Endothelial cell of umbilical vein (primary cell): Measurements from ENCODE around the gene SDK2. TPM values are rescaled to one million over a fixed set of nuclear protein-coding genes. Genes with fewer than 3 reads are reported as not detected.

Source experiments
- BruUV-seq: library from RNA; stranded (reverse); fragments of 400-500 nt; replicated peaks from 2 replicates; lab custom pipeline; 2021; lab: Mats Ljungman, UMichigan
- CTCF ChIA-PET: fragments of 300-600, 350-600 bp; sonication (Branson Sonifier 250); formaldehyde crosslinking; loops from one replicate; lab custom pipeline; 2021; ENCODE audit warnings: antibody characterized with exemption, inconsistent platforms; lab: Charles Lee
- POLR2A ChIA-PET: fragments of 300-600, 350-600 bp; sonication (Branson Sonifier 250); formaldehyde crosslinking; loops from one replicate; lab custom pipeline; 2021; ENCODE audit warnings: antibody characterized with exemption, inconsistent platforms; lab: Charles Lee
- DNase-seq: peaks from one replicate; pipeline ENCODE4 v3.0.0-alpha.2; 2011; ENCODE audit warnings: low read depth, low spot score
- FAIRE-seq: peaks from 2 replicates; lab custom pipeline; 2011; peaks lifted over from hg19 to GRCh38; lab: Jason Lieb, UNC
- H2AFZ ChIP-seq: 2 replicates; pipeline ENCODE4 v1.6.0; 2012; ENCODE audit warnings: low read depth, low read length, control low read depth, inconsistent platforms
- H3K27ac ChIP-seq: 2 replicates; pipeline ENCODE4 v1.5.1; 2011; ENCODE audit warnings: low read depth, mild to moderate bottlenecking, control low read depth, low read length, moderate library complexity; ENCODE audit not compliant: insufficient read depth
- H3K27me3 ChIP-seq, 2 experiments: 2 replicates each; pipeline versions ENCODE4 v1.6.0 to v1.6.1; 2011; ENCODE audit warnings: low read length in 2 of 2, mixed read lengths in 1 of 2; ENCODE audit not compliant: control insufficient read depth in 2 of 2, insufficient read depth in 2 of 2
- H3K36me3 ChIP-seq, 2 experiments: 2 replicates in 1 of 2; 3 replicates in 1 of 2; pipeline ENCODE4 v1.5.1; 2011; ENCODE audit warnings: low read length in 2 of 2, mild to moderate bottlenecking in 1 of 2, moderate library complexity in 1 of 2; ENCODE audit not compliant: control insufficient read depth in 2 of 2, insufficient read depth in 2 of 2; ENCODE audit errors: extremely low read depth in 1 of 2
- H3K4me1 ChIP-seq: 3 replicates; pipeline ENCODE4 v1.5.1; 2011; ENCODE audit warnings: mild to moderate bottlenecking, low read length; ENCODE audit not compliant: control insufficient read depth, insufficient read depth; ENCODE audit errors: extremely low read depth
- H3K4me2 ChIP-seq: 2 replicates; pipeline ENCODE4 v1.6.1; 2011; ENCODE audit warnings: low read length, control low read depth, mixed read lengths; ENCODE audit not compliant: insufficient read depth
- H3K4me3 ChIP-seq, 3 experiments: fragments of 200-600 bp in 1 of 3; sonication (generic), shearing (Covaris generic) in 1 of 3; replicated peaks in 1 of 3; 2 replicates each; pipeline ENCODE4 v1.5.1; 2011 to 2016; ENCODE audit warnings: control low read depth in 3 of 3, low read length in 3 of 3, mild to moderate bottlenecking in 2 of 3, inconsistent platforms in 1 of 3, low read depth in 1 of 3, moderate library complexity in 1 of 3; ENCODE audit not compliant: insufficient read depth in 1 of 3
- H3K79me2 ChIP-seq: 2 replicates; pipeline ENCODE4 v1.6.0; 2012; ENCODE audit warnings: low read length, inconsistent platforms; ENCODE audit not compliant: control insufficient read depth, insufficient read depth
- H3K9ac ChIP-seq: replicated peaks from 2 replicates; pipeline ENCODE3; 2011; ENCODE audit warnings: low read length, control low read depth; ENCODE audit not compliant: insufficient read depth; ENCODE audit errors: extremely low read depth
- H3K9me1 ChIP-seq: replicated peaks from 3 replicates; pipeline ENCODE4 v1.6.0; 2011; ENCODE audit warnings: mild to moderate bottlenecking, low read length; ENCODE audit not compliant: control insufficient read depth, insufficient read depth; ENCODE audit errors: extremely low read depth
- H3K9me3 ChIP-seq: replicated peaks from 2 replicates; pipeline ENCODE4 v1.5.1; 2012; ENCODE audit warnings: low read length, inconsistent platforms; ENCODE audit not compliant: control insufficient read depth, insufficient read depth
- H4K20me1 ChIP-seq: replicated peaks from 2 replicates; pipeline ENCODE3; 2011; ENCODE audit warnings: mild to moderate bottlenecking, low read length; ENCODE audit not compliant: control insufficient read depth, insufficient read depth; ENCODE audit errors: extremely low read depth
- EZH2 ChIP-seq: IDR thresholded peaks from 2 replicates; pipeline ENCODE4 v1.6.1; 2012; ENCODE audit warnings: borderline replicate concordance, low read depth, mild to moderate bottlenecking, moderate library complexity, low read length, inconsistent platforms; ENCODE audit not compliant: severe bottlenecking
- FOS ChIP-seq: IDR thresholded peaks from 2 replicates; pipeline ENCODE4 v1.6.1; 2011; ENCODE audit warnings: mild to moderate bottlenecking, low read length, moderate library complexity, borderline replicate concordance; ENCODE audit not compliant: insufficient read depth
- GATA2 ChIP-seq: IDR thresholded peaks from 2 replicates; pipeline ENCODE4 v1.7.0; 2011; ENCODE audit warnings: low read depth, mild to moderate bottlenecking, moderate library complexity, mixed read lengths, low read length; ENCODE audit not compliant: insufficient read length, insufficient read depth
- JUN ChIP-seq: IDR thresholded peaks from 2 replicates; pipeline ENCODE4 v1.6.1; 2011; ENCODE audit warnings: borderline replicate concordance, low read depth; ENCODE audit not compliant: insufficient read length, insufficient read depth
- MAX ChIP-seq: IDR thresholded peaks from 2 replicates; pipeline ENCODE4 v1.6.1; 2011; ENCODE audit not compliant: insufficient read depth, insufficient read length
- MYC ChIP-seq: IDR thresholded peaks from one replicate; pipeline ENCODE4 v1.6.1; 2011; ENCODE audit warnings: mild to moderate bottlenecking, low read depth, low read length
- POLR2A ChIP-seq: IDR thresholded peaks from 2 replicates; pipeline ENCODE4 v1.6.1; 2012; ENCODE audit warnings: low read depth, mild to moderate bottlenecking, control low read depth, low read length
- POLR2AphosphoS5 ChIP-seq: IDR thresholded peaks from 2 replicates; pipeline ENCODE4 v1.6.1; 2012; ENCODE audit warnings: low read depth, mild to moderate bottlenecking, control low read depth, low read length, moderate library complexity; ENCODE audit not compliant: insufficient read depth
- dilution Hi-C: fragments of 300-500 bp; cut with MboI; formaldehyde crosslinking; loops from one replicate; pipeline ENCODE4 v1.15.0; 2019; ENCODE audit warnings: low sequenced_read_pairs; ENCODE audit not compliant: extremely low pct_ligation_motif_present
- intact Hi-C: fragments of 100-400 bp; cut with micrococcal nuclease; formaldehyde crosslinking; loops from one replicate; pipeline ENCODE4 v1.10.0; 2022
- polyA plus RNA-seq, 4 experiments: library from polyadenylated mRNA; depleted of rRNA in 3 of 4; stranded (reverse) in 3 of 4; unstranded in 1 of 4; fragments of >200 nt; gene quantifications; 2 replicates each; pipeline versions ENCODE4 v1.2.1 to v1.2.3, GENCODE V29; 2011 to 2012; ENCODE audit warnings: missing spikeins in 1 of 4
- total RNA-seq: library from RNA; stranded (reverse); gene quantifications from 2 replicates; pipeline ENCODE4 v1.2.3, GENCODE V29; 2021
- TF ChIP-seq, protein P1 (sequence below), 2 donors: IDR thresholded peaks; 1 replicate in 1 of 2; 2 replicates in 1 of 2; pipeline ENCODE4 v1.5.1; 2011; ENCODE audit warnings: low read length in 2 of 2, mild to moderate bottlenecking in 2 of 2, moderate library complexity in 2 of 2, control low read depth in 1 of 2, inconsistent platforms in 1 of 2, low read depth in 1 of 2; ENCODE audit not compliant: insufficient read depth in 1 of 2; ENCODE audit errors: extremely low read depth in 1 of 2

SDK2 gene
- total and polyA plus RNA-seq, 2 donors (not counting 3 experiments of a cell fraction or from before 2014, with no cell fraction given): not detected

- ChIA-PET POLR2A (no interaction called here), CTCF (no interaction called here)
- Histone ChIP-seq H3K79me2 (no peaks in the 10 kb centered on the region), H2AFZ (no peak overlapping the region), H3K36me3 (no peaks in the 10 kb centered on the region), H3K9me1 (no peaks in the 10 kb centered on the region), H3K4me3 (no peak overlapping the region), H3K4me2 (no peak overlapping the region), H3K27ac (no peak overlapping the region), H3K4me1 (no peaks in the 10 kb centered on the region), H3K9me3 (no peaks in the 10 kb centered on the region), H3K27me3 (peaks cover 0 to 5% of the 10 kb centered on the region in 2 experiments), H3K9ac (no peak overlapping the region), H4K20me1 (no peaks in the 10 kb centered on the region)
- dilution Hi-C loops: no loop called here
- no peak for DNase-seq
- intact Hi-C loops: no loop called here
- no peak for TF ChIP-seq JUN
- no peak for TF ChIP-seq POLR2AphosphoS5
- TF ChIP-seq FOS: no peak
- TF ChIP-seq MAX: no peak
- no peak for TF ChIP-seq MYC
- TF ChIP-seq GATA2: no peak
- TF ChIP-seq EZH2: no peak
- TF ChIP-seq, protein P1, sequence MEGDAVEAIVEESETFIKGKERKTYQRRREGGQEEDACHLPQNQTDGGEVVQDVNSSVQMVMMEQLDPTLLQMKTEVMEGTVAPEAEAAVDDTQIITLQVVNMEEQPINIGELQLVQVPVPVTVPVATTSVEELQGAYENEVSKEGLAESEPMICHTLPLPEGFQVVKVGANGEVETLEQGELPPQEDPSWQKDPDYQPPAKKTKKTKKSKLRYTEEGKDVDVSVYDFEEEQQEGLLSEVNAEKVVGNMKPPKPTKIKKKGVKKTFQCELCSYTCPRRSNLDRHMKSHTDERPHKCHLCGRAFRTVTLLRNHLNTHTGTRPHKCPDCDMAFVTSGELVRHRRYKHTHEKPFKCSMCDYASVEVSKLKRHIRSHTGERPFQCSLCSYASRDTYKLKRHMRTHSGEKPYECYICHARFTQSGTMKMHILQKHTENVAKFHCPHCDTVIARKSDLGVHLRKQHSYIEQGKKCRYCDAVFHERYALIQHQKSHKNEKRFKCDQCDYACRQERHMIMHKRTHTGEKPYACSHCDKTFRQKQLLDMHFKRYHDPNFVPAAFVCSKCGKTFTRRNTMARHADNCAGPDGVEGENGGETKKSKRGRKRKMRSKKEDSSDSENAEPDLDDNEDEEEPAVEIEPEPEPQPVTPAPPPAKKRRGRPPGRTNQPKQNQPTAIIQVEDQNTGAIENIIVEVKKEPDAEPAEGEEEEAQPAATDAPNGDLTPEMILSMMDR (IDR thresholded peaks at IDR 0.05; ENCODE audit: extremely low read depth in 1 of 2, insufficient read depth in 1 of 2, low read depth in 1 of 2, low read length in 2 of 2): no peak
- no peak for TF ChIP-seq POLR2A
- no peak for FAIRE-seq
- no TSS peak for BruUV-seq
Measured at GRCh38 chr17:73325527-73325842, 318.8 kb downstream of the SDK2 start.
